Karpas-422 (cell line): Measurements from ENCODE around the gene FUBP1. TPM values are rescaled to one million over a fixed set of nuclear protein-coding genes. Genes with fewer than 3 reads are reported as not detected.

Experiments
- DNase-seq: peaks from one replicate; pipeline ENCODE4 v3.0.0-alpha.2; 2015
- H2AFZ ChIP-seq: fragments of 200-600 bp; sonication (generic); 2 replicates; pipeline ENCODE4 v1.6.1; 2014; ENCODE audit warnings: antibody characterized with exemption, low read length, mixed read lengths
- H3K27ac ChIP-seq: fragments of 200-600 bp; sonication (generic); 2 replicates; pipeline ENCODE4 v1.5.1; 2014; ENCODE audit warnings: mild to moderate bottlenecking, low read length, moderate library complexity
- H3K27me3 ChIP-seq: fragments of 200-600 bp; sonication (generic); 2 replicates; pipeline ENCODE4 v1.6.1; 2014; ENCODE audit warnings: low read length, mixed read lengths
- H3K36me3 ChIP-seq: fragments of 200-600 bp; sonication (generic); 2 replicates; pipeline ENCODE4 v1.6.1; 2014; ENCODE audit warnings: low read length, mixed read lengths; ENCODE audit not compliant: insufficient read depth
- H3K4me1 ChIP-seq: fragments of 200-600 bp; sonication (generic); 2 replicates; pipeline ENCODE4 v1.6.1; 2014; ENCODE audit warnings: mild to moderate bottlenecking, low read length, mixed read lengths
- H3K4me2 ChIP-seq: fragments of 200-600 bp; sonication (generic); 2 replicates; pipeline ENCODE4 v1.6.1; 2014; ENCODE audit warnings: low read length, low read depth, mild to moderate bottlenecking; ENCODE audit not compliant: poor library complexity, severe bottlenecking
- H3K4me3 ChIP-seq: fragments of 200-600 bp; sonication (generic); 2 replicates; pipeline ENCODE4 v1.5.1; 2014; ENCODE audit warnings: mild to moderate bottlenecking, antibody characterized with exemption, low read length, mixed read lengths
- H3K79me2 ChIP-seq: fragments of 200-600 bp; sonication (generic); 2 replicates; pipeline ENCODE4 v1.6.1; 2014; ENCODE audit warnings: mild to moderate bottlenecking, low read length, mixed read lengths
- H3K9ac ChIP-seq: fragments of 200-600 bp; sonication (generic); 2 replicates; pipeline ENCODE4 v1.6.0; 2014; ENCODE audit warnings: low read length
- H3K9me2 ChIP-seq: fragments of 200-600 bp; sonication (generic), shearing (Covaris generic); replicated peaks from 2 replicates; pipeline ENCODE4 v1.6.0; 2014; ENCODE audit warnings: mild to moderate bottlenecking, low read length, moderate library complexity; ENCODE audit not compliant: insufficient read depth
- H3K9me3 ChIP-seq: fragments of 300-700, 200-600 bp; sonication (generic); 2 replicates; pipeline ENCODE4 v1.6.1; 2014; ENCODE audit warnings: low read length, mixed read lengths
- H4K20me1 ChIP-seq: fragments of 200-600 bp; sonication (generic); 2 replicates; pipeline ENCODE4 v1.6.1; 2014; ENCODE audit warnings: mild to moderate bottlenecking, antibody characterized with exemption, low read length, low read depth; ENCODE audit not compliant: insufficient read depth
- small RNA-seq: library from RNA; depleted of rRNA; stranded (forward); fragments of <200 nt; gene quantifications from one replicate; pipeline ENCODE3, GENCODE V24; 2014
- total RNA-seq: library from RNA; depleted of rRNA; stranded (reverse); fragments of >200 nt; shearing (Covaris generic); gene quantifications from 2 replicates; pipeline ENCODE4 v1.2.3, GENCODE V29; 2014; ENCODE audit warnings: low replicate concordance; rRNA removed

The FUBP1 gene
- total RNA-seq, 1 experiment from 2014 or later, result 214 TPM

- H3K4me2 ChIP-seq, result no peak overlapping the region
- H2AFZ ChIP-seq, result no peak overlapping the region
- no peaks in the 10 kb centered on the region for H3K9me3 ChIP-seq
- no peaks in the 10 kb centered on the region for H3K4me1 ChIP-seq
- no peak overlapping the region for H3K9ac ChIP-seq
- H3K27me3 ChIP-seq, result no peaks in the 10 kb centered on the region
- H3K4me3 ChIP-seq, result no peak overlapping the region
- DNase-seq, result peak; percentile 79
- H3K36me3 ChIP-seq, result no peaks in the 10 kb centered on the region
- H3K79me2 ChIP-seq, result no peaks in the 10 kb centered on the region
- H4K20me1 ChIP-seq, result no peaks in the 10 kb centered on the region
- H3K27ac ChIP-seq, result no peak overlapping the region
- H3K9me2 ChIP-seq, result no peaks in the 10 kb centered on the region
Observed at GRCh38 chr1:77900687-77901293, 78.1 kb downstream of the FUBP1 start.

DNA sequence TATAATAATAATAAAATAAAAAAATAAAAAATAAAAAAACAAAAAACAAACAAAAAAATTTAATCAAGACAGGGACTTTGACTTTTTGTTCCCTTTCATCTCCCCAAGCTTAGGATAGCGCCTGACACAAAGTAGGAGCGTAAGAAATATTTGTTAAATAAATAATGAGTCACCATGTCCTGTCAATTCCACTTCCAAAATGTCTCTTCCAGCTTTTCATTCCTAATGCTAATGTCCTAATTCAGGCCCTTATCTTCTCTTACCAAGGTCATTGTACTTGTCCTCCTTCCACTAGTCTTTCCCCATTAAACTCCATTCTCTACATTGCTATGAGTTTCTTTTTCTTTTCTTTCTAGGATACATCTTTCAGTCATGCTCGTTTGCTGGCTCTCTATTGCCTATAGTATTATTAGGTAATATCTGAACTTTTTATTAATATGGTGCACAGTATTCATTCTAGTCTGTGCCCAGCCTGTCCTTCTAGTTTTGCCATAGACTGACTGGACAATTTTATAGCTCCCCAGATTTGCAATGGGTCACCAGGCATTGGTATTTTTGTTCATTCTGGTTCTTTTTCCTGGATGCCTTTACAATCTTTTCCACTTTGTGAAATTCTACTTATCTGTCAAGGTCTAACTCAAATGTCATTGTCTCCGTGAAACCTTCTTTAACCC, 79.1 kb downstream of the FUBP1 start:
- Histone ChIP-seq H3K4me2 (no peak overlapping the region), H3K36me3 (no peaks in the 10 kb centered on the region), H3K9ac (no peak overlapping the region), H4K20me1 (no peaks in the 10 kb centered on the region), H3K27ac (no peak overlapping the region), H3K4me1 (no peaks in the 10 kb centered on the region), H2AFZ (no peak overlapping the region), H3K9me2 (no peaks in the 10 kb centered on the region), H3K27me3 (no peaks in the 10 kb centered on the region), H3K79me2 (no peaks in the 10 kb centered on the region), H3K4me3 (no peak overlapping the region), H3K9me3 (no peaks in the 10 kb centered on the region)
- DNase-seq, result no peak

Small RNA genes within 50 kb of the gene (small RNA-seq; reads per million reads assigned to genes)
- 0.36 reads per million for gene AC103591.3

Other genes with a start within 250 kb of the FUBP1 start
- gene USP33, start 219.2 kb downstream of the FUBP1 start, total RNA-seq, result 30.1 and 31.0 TPM in 2 replicates
- gene MIGA1, start 199.4 kb downstream of the FUBP1 start, total RNA-seq, result 3.3 and 7.5 TPM in 2 replicates
- 0.41 TPM in 1 of 2 replicates, not detected in the other for gene NEXN, start 90.4 kb downstream of the FUBP1 start, total RNA-seq
- gene DNAJB4, start 25.9 kb upstream of the FUBP1 start, total RNA-seq, result 6.4 and 6.7 TPM in 2 replicates
- 0.04 and 0.15 TPM in 2 replicates for gene GIPC2, start 66.9 kb upstream of the FUBP1 start, total RNA-seq